Activated CD8-positive, alpha-beta memory T cell treated with anti-CD3 and anti-CD28 coated beads for 48 hours (primary cell): Measurements from ENCODE around the gene CFAP74.
"Not testable (repeated sequence)": the region's sequence is repeated elsewhere in the genome, so short reads cannot be mapped to it uniquely, and the experiment has no call there.

Experiments
- DNase-seq, 3 experiments: peaks; one replicate each; pipeline ENCODE4 v3.0.0-alpha.2; 2020; ENCODE audit warnings: low read depth in 2 of 3, low spot score in 2 of 3

Gene CFAP74

GRCh38 chr1:1987142-1987510, 16.5 kb downstream of the CFAP74 start:
- DNase-seq: no peak

GRCh38 chr1:1986451-1987141, 17.0 kb downstream of the CFAP74 start:
- DNase-seq: no peak

- no peak for DNase-seq
These were observed 18.1 kb downstream of the CFAP74 start for GRCh38 chr1:1985375-1986050.

GRCh38 chr1:1984560-1985070, 19.0 kb downstream of the CFAP74 start:
- no peak for DNase-seq

- DNase-seq: no peak
These were observed 21.0 kb downstream of the CFAP74 start for GRCh38 chr1:1982379-1983232.

GRCh38 chr1:1981631-1982327, 21.8 kb downstream of the CFAP74 start:
- not testable (repeated sequence) for DNase-seq

- no peak for DNase-seq
These were observed 22.5 kb downstream of the CFAP74 start for GRCh38 chr1:1981142-1981500.

- DNase-seq: no peak
These were observed 23.0 kb downstream of the CFAP74 start for GRCh38 chr1:1980467-1981141.

GRCh38 chr1:1979482-1980165, 24.0 kb downstream of the CFAP74 start:
- DNase-seq: no peak

- not testable (repeated sequence) for DNase-seq
These were observed 24.7 kb downstream of the CFAP74 start for GRCh38 chr1:1978690-1979481.

GRCh38 chr1:1978108-1978507, 25.5 kb downstream of the CFAP74 start:
- no peak for DNase-seq

- no peak for DNase-seq
These were observed 27.6 kb downstream of the CFAP74 start for GRCh38 chr1:1976031-1976430.

- no peak for DNase-seq
These were observed 28.1 kb downstream of the CFAP74 start for GRCh38 chr1:1975535-1975934.

- DNase-seq: no peak
These were observed 28.8 kb downstream of the CFAP74 start for GRCh38 chr1:1974834-1975233.

- DNase-seq: no peak
These were observed 29.6 kb downstream of the CFAP74 start for GRCh38 chr1:1973716-1974642.

- DNase-seq: no peak
These were observed 30.4 kb downstream of the CFAP74 start for GRCh38 chr1:1972976-1973715.

- DNase-seq: no peak
These were observed 31.9 kb downstream of the CFAP74 start for GRCh38 chr1:1971688-1972087.

- no peak for DNase-seq
These were observed 32.6 kb downstream of the CFAP74 start for GRCh38 chr1:1971017-1971416.
